Middle frontal gyrus (tissue), 1 donor: ENCODE measurements around the gene RAPGEF4.

Experiments used
- DNase-seq: peaks from one replicate; pipeline ENCODE4 v3.0.0-alpha.2; 2015; ENCODE audit warnings: low spot score; ENCODE audit errors: extremely low spot score

Gene RAPGEF4

GRCh38 chr2:172964511-172965139, 229.0 kb downstream of the RAPGEF4 start:
- no peak for DNase-seq

GRCh38 chr2:172965433-172966212, 230.0 kb downstream of the RAPGEF4 start:
- DNase-seq = no peak

GRCh38 chr2:172967036-172967982, 231.7 kb downstream of the RAPGEF4 start:
- DNase-seq = no peak

GRCh38 chr2:172968061-172968469, 232.4 kb downstream of the RAPGEF4 start:
- no peak for DNase-seq

GRCh38 chr2:172969166-172969565, 233.5 kb downstream of the RAPGEF4 start:
- no peak for DNase-seq

GRCh38 chr2:172969609-172970008, 234.0 kb downstream of the RAPGEF4 start:
- DNase-seq = no peak

- DNase-seq = no peak
Observed at GRCh38 chr2:172970660-172971059, 235.0 kb downstream of the RAPGEF4 start.

- no peak for DNase-seq
Observed at GRCh38 chr2:172972005-172972619, 236.5 kb downstream of the RAPGEF4 start.

- no peak for DNase-seq
Observed at GRCh38 chr2:172974762-172975161, 239.1 kb downstream of the RAPGEF4 start.

- no peak for DNase-seq
Observed at GRCh38 chr2:172976116-172976515, 240.5 kb downstream of the RAPGEF4 start.

- no peak for DNase-seq
Observed at GRCh38 chr2:172976816-172977215, 241.2 kb downstream of the RAPGEF4 start.

- DNase-seq = no peak
Observed at GRCh38 chr2:172977270-172978062, 241.8 kb downstream of the RAPGEF4 start.

GRCh38 chr2:172978063-172978383, 242.4 kb downstream of the RAPGEF4 start:
- DNase-seq = no peak

- DNase-seq = no peak
Observed at GRCh38 chr2:172985139-172985892, 249.7 kb downstream of the RAPGEF4 start.

- no peak for DNase-seq
Observed at GRCh38 chr2:172986040-172986439, 250.4 kb downstream of the RAPGEF4 start.

GRCh38 chr2:172988728-172989127, 253.1 kb downstream of the RAPGEF4 start:
- no peak for DNase-seq

GRCh38 chr2:172991031-172991430, 255.4 kb downstream of the RAPGEF4 start:
- DNase-seq = no peak

- DNase-seq = no peak
Observed at GRCh38 chr2:172993139-172993538, 257.5 kb downstream of the RAPGEF4 start.

- DNase-seq = no peak
Observed at GRCh38 chr2:172993931-172994717, 258.5 kb downstream of the RAPGEF4 start.
